ENCODE results near the gene SMYD4.
"Not testable (repeated sequence)": the region's sequence is repeated elsewhere in the genome, so short reads cannot be mapped to it uniquely, and the experiment has no call there.

Gene SMYD4

GRCh38 chr17:1744551-1745512 lies 84.9 kb downstream of the SMYD4 start:
- H3K36me3 ChIP-seq (ENCODE audit: insufficient read depth, low read length) = no peaks in the 10 kb centered on the region
- no peaks in the 10 kb centered on the region for H3K9me3 ChIP-seq (ENCODE audit: control insufficient read depth, insufficient read depth, low read length)
- H3K9ac ChIP-seq (ENCODE audit: low read depth, low read length) = no peak overlapping the region
- peaks cover 3% of the 10 kb centered on the region; the same call in 1 of the 2 replicates for H3K4me1 ChIP-seq (ENCODE audit: insufficient read depth, low read length)

DNA sequence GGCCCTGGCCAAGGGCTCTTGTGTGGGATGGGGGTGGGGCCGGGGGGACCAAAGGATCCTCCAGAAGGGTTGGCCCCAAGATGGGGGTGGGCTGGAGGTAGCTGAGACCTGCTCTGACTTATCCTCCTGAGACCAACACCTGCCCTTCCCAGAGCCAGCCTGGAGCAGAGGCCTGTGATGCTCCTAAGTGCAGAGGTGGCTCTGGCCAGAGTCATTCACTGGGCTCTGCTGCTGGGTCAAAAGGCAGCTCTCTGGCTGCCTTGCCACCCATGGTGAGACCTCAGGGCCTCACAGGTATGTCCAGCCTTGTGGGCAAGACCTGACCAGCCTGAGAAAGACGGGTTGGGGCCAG lies 86.6 kb downstream of the SMYD4 start:
- Histone ChIP-seq H3K4me1 (ENCODE audit: insufficient read depth, low read length) (peaks cover 3% of the 10 kb centered on the region; the same call in 1 of the 2 replicates), H3K36me3 (ENCODE audit: insufficient read depth, low read length) (no peaks in the 10 kb centered on the region), H3K9me3 (ENCODE audit: control insufficient read depth, insufficient read depth, low read length) (no peaks in the 10 kb centered on the region), H3K9ac (ENCODE audit: low read depth, low read length) (no peak overlapping the region)

DNA sequence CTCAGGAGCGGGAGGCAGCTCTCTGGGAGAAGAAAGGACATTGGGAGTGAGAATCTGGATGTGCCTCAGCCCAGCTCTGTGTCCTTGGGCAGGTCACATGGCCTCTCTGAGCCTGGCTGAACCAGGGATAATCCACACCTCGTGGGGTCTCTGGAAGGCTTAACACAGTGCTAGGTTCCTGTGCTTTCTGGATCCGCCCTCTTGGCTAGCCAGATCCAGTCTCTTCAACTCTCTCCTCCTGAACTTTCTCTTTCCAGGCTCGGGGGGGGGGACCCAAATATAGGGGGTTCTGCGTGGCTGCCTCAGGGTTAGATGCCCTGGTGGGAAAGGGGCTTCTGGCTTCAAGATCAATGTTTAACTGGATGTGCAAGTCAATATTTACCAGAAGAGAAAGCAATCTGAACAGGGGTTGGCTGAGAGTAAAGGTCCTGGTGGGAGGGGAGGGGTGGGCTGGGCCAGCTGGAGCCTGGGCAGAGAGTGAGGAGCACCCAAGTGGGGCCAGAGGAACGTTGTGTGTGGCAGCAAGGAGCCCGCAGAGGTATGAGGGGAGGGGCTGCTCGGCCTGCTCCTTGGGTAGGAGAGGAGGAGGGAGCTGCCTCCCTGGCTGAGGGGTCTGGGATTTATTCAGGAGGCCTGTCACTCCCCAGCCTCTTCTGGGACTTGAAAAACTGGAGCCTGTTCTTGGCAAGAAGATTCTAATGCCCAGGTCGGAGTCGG lies 87.2 kb downstream of the SMYD4 start, which contains the start of gene SERPINF2:
Gene SERPINF2 (plus strand): TSS at position 501 of the 717 bp plus-strand sequence. CDS start 2,125 bp downstream, outside the sequence.
- Histone ChIP-seq H3K36me3 (ENCODE audit: insufficient read depth, low read length) (no peaks in the 10 kb centered on the region), H3K4me1 (ENCODE audit: insufficient read depth, low read length) (peaks cover 3% of the 10 kb centered on the region; the same call in 1 of the 2 replicates), H3K9ac (ENCODE audit: low read depth, low read length) (no peak within 1 kb of the TSS), H3K9me3 (ENCODE audit: control insufficient read depth, insufficient read depth, low read length) (no peaks in the 10 kb centered on the region)

DNA sequence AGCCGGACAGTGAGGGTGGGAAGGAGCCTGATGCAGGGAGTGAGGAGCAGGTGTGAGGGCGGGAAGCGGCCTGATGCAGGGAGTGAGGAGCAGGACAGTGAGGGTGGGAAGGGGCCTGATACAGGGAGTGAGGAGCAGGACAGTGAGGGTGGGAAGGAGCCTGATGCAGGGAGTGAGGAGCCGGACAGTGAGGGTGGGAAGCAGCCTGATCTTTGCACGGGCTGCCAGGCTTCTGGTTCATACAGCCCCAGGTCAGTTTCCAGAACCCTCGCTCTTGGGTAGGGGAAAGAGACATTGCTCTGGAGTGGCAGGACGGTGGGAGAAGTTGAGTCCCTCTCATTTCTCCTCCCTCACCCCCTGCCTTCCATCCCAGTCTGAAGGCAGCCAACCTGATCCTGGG lies 87.8 kb downstream of the SMYD4 start:
- not testable (repeated sequence) for H3K9me3 ChIP-seq (ENCODE audit: control insufficient read depth, insufficient read depth, low read length); H3K36me3 ChIP-seq (ENCODE audit: insufficient read depth, low read length); H3K4me1 ChIP-seq (ENCODE audit: insufficient read depth, low read length); H3K9ac ChIP-seq (ENCODE audit: low read depth, low read length)

DNA sequence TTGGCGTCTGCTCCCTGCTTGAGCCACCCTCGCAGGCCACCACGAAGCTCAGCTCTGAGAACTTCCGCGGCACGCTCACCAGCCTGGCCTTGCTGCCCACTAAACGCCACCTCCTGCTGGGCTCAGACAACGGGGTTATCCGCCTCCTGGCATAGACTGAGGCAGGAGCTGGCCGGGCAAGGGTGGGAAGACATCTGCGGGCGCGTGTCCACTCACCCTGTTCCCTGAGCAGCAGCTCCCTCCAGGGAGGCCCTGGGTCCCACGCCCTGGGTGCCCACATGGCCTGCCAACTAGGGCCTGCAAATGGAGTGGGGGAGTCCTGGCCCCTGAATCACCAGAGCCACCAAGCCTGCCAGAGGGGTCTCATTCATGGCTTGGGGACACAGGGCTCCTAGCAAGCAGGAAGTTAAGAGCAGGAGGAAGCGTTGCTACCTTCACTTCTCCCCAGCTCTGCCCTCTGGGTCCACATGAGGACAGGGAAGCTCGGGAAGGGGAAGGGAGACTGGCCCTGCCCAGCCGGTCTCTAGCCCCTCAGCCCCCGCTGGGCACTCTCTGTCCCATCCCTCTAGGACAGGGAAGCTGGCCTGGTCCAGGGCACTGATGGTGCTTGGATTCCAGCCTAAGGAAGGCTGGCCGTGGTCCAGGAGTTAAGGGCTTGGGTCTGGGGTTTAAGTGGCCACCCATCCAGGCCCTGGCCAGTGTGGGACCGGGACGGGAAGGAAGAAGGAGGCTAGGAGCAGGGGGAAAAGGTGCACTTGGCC lies 92.0 kb downstream of the SMYD4 start:
- Histone ChIP-seq H3K9me3 (ENCODE audit: control insufficient read depth, insufficient read depth, low read length) (no peaks in the 10 kb centered on the region), H3K4me1 (ENCODE audit: insufficient read depth, low read length) (peaks cover 6% of the 10 kb centered on the region; the same call in 1 of the 2 replicates), H3K36me3 (ENCODE audit: insufficient read depth, low read length) (no peaks in the 10 kb centered on the region), H3K9ac (ENCODE audit: low read depth, low read length) (no peak overlapping the region)

- no peaks in the 10 kb centered on the region for H3K9me3 ChIP-seq (ENCODE audit: control insufficient read depth, insufficient read depth, low read length)
- no peak overlapping the region for H3K9ac ChIP-seq (ENCODE audit: low read depth, low read length)
- H3K4me1 ChIP-seq (ENCODE audit: insufficient read depth, low read length) = peaks cover 6% of the 10 kb centered on the region; the same call in 1 of the 2 replicates
- H3K36me3 ChIP-seq (ENCODE audit: insufficient read depth, low read length) = no peaks in the 10 kb centered on the region
Observed at GRCh38 chr17:1736348-1737281, 93.1 kb downstream of the SMYD4 start.

- H3K9ac ChIP-seq (ENCODE audit: low read depth, low read length) = no peak overlapping the region
- H3K9me3 ChIP-seq (ENCODE audit: control insufficient read depth, insufficient read depth, low read length) = no peaks in the 10 kb centered on the region
- H3K4me1 ChIP-seq (ENCODE audit: insufficient read depth, low read length) = peaks cover 6% of the 10 kb centered on the region; the same call in 1 of the 2 replicates
- H3K36me3 ChIP-seq (ENCODE audit: insufficient read depth, low read length) = no peaks in the 10 kb centered on the region
Observed at GRCh38 chr17:1735834-1736347, 93.8 kb downstream of the SMYD4 start.

DNA sequence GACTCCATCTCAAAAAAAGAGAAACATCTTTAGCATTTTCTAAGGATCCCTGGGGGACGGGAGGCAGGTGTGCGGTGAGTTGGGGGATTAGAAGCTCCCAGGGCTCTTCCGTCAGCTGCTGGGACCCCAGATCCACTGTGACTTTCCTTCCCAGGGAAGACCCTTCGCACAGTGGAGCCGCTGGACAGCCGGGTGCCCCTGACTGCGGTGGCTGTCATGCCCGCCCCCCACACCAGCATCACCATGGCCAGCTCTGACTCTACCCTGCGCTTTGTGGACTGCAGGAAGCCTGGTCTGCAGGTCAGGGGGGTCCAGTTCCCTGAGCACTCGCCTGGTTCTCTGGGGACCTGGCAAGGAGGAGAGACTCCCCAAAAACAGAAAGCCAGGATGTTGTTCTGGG lies 94.3 kb downstream of the SMYD4 start:
- H3K4me1 ChIP-seq (ENCODE audit: insufficient read depth, low read length) = peaks cover 6% of the 10 kb centered on the region; the same call in 1 of the 2 replicates

GRCh38 chr17:1733759-1734158 lies 95.9 kb downstream of the SMYD4 start:
- Histone ChIP-seq H3K9ac (ENCODE audit: low read depth, low read length) (no peak overlapping the region), H3K9me3 (ENCODE audit: control insufficient read depth, insufficient read depth, low read length) (no peaks in the 10 kb centered on the region), H3K36me3 (ENCODE audit: insufficient read depth, low read length) (no peaks in the 10 kb centered on the region), H3K4me1 (ENCODE audit: insufficient read depth, low read length) (peaks cover 6% of the 10 kb centered on the region; the same call in 1 of the 2 replicates)

More for the DNA sequence above, 94.3 kb downstream of the SMYD4 start:
- Histone ChIP-seq H3K36me3 (ENCODE audit: insufficient read depth, low read length) (no peaks in the 10 kb centered on the region), H3K9ac (ENCODE audit: low read depth, low read length) (no peak overlapping the region), H3K9me3 (ENCODE audit: control insufficient read depth, insufficient read depth, low read length) (no peaks in the 10 kb centered on the region)

DNA sequence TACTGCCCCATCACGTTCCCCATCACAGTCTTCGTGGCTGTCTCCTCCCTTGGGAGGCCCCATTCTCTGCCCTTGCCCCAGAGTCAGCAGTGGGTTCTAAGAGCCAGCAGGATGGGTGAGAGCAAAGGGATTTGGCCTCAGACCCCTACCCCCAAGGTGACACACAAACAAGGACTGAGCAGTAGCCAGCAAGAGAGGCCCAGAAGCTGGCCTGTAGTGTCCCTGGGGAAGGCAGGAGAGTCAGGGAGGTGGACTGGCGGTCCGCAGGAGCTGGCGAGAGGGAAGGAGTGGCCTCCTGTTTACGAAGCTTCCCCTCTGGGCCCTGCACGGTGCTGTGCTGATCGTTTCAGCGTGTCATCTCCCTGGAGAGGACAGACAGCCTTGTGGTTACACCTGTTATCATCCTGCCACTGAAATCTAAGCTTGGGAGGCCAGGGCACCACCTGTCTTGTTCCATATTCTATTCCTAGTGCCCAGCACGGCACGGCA lies 96.8 kb downstream of the SMYD4 start:
- no peaks in the 10 kb centered on the region for H3K9me3 ChIP-seq (ENCODE audit: control insufficient read depth, insufficient read depth, low read length)
- H3K9ac ChIP-seq (ENCODE audit: low read depth, low read length) = no peak overlapping the region
- H3K4me1 ChIP-seq (ENCODE audit: insufficient read depth, low read length) = peaks cover 6% of the 10 kb centered on the region; the same call in 1 of the 2 replicates
- no peaks in the 10 kb centered on the region for H3K36me3 ChIP-seq (ENCODE audit: insufficient read depth, low read length)

GRCh38 chr17:1732241-1732832 lies 97.4 kb downstream of the SMYD4 start:
- Histone ChIP-seq H3K9me3 (ENCODE audit: control insufficient read depth, insufficient read depth, low read length) (no peaks in the 10 kb centered on the region), H3K4me1 (ENCODE audit: insufficient read depth, low read length) (peaks cover 6% of the 10 kb centered on the region; the same call in 1 of the 2 replicates), H3K9ac (ENCODE audit: low read depth, low read length) (no peak overlapping the region), H3K36me3 (ENCODE audit: insufficient read depth, low read length) (no peaks in the 10 kb centered on the region)

- no peaks in the 10 kb centered on the region for H3K36me3 ChIP-seq (ENCODE audit: insufficient read depth, low read length)
- H3K9me3 ChIP-seq (ENCODE audit: control insufficient read depth, insufficient read depth, low read length) = no peaks in the 10 kb centered on the region
- H3K9ac ChIP-seq (ENCODE audit: low read depth, low read length) = no peak overlapping the region
- H3K4me1 ChIP-seq (ENCODE audit: insufficient read depth, low read length) = no peaks in the 10 kb centered on the region; the same call in 1 of the 2 replicates
Observed at GRCh38 chr17:1731194-1731506, 98.6 kb downstream of the SMYD4 start.
